ENCODE data around the gene C1orf115.

DNA sequence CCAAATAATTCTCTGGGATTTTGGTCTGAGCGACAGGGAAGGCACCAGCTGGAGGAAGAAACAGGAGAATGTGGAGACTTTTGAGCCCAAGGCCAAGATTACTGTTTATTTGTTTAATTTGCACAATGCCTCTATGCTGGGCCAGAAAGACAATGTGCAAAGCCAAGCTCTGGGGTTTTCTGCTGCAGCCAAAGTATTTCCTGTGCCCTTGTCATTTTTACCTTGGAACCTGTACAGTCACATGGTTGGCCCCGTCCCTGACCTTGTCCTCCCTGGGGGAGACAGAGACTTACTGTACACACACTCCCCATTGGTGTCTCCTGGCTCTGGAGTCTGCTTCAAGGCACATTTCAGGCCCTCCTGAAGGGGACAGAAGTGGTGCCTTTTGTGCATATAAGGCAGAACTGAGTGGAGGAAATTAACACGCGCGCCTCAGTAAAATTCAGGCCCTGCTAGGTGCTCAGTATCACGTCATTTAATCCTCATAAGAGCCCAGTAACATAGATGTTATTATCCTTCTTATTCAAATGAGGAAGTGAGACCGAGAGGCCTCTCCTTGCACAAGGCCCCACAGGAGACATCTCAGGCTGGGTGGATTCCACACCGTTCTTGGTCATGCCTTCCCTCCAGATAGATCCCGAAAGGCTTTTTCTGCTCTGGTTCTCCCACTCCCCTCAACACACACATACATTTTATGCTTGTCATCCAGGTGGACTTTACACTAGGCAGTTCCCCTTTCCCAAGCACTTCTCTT, 21.1 kb downstream of the C1orf115 start:
- no peak for TF ChIP-seq POLR2A (IDR thresholded peaks at IDR 0.05)
- TF ChIP-seq CTCF (IDR thresholded peaks at IDR 0.05) = no peak
- TF ChIP-seq POLR2AphosphoS5 (IDR thresholded peaks at IDR 0.05) = no peak

Data from stomach (tissue), 4 donors.